NCI-H510A (cell line): ENCODE measurements around the gene MGRN1.
A peak's percentile ranks its signal among the peaks of the same experiment; 100 is the strongest.

Experiments
- DNase-seq: peaks from one replicate; lab custom pipeline; 2025; lab: John Stamatoyannopoulos, UW

The MGRN1 gene

GRCh38 chr16:4604401-4604800, 20.2 kb upstream of the MGRN1 start:
- no peak for DNase-seq

- DNase-seq: no peak
Observed at GRCh38 chr16:4606354-4606753, 18.3 kb upstream of the MGRN1 start.

GRCh38 chr16:4607841-4608703, 16.6 kb upstream of the MGRN1 start:
- DNase-seq: no peak

GRCh38 chr16:4608704-4608980, 16.0 kb upstream of the MGRN1 start:
- no peak for DNase-seq

- no peak for DNase-seq
Observed at GRCh38 chr16:4609200-4610010, 15.2 kb upstream of the MGRN1 start.

- no peak for DNase-seq
Observed at GRCh38 chr16:4610011-4611005, 14.3 kb upstream of the MGRN1 start.

- DNase-seq: no peak
Observed at GRCh38 chr16:4611337-4612021, 13.1 kb upstream of the MGRN1 start.

- no peak for DNase-seq
Observed at GRCh38 chr16:4612474-4612931, 12.1 kb upstream of the MGRN1 start.

- no peak for DNase-seq
Observed at GRCh38 chr16:4612977-4613635, 11.5 kb upstream of the MGRN1 start.

GRCh38 chr16:4613636-4614570, 10.7 kb upstream of the MGRN1 start:
- no peak for DNase-seq

- DNase-seq: peak; percentile 87
Observed at GRCh38 chr16:4614571-4615383, 9.8 kb upstream of the MGRN1 start, which contains the start of gene UBALD1. TSS of gene UBALD1 (minus strand) at chr16:4614888. CDS start at chr16:4614797, 91 bp downstream.

- DNase-seq: no peak
Observed at GRCh38 chr16:4615384-4616046, 9.1 kb upstream of the MGRN1 start.

GRCh38 chr16:4616047-4616811, 8.4 kb upstream of the MGRN1 start:
- peak; percentile 95 for DNase-seq

GRCh38 chr16:4617880-4618279, 6.7 kb upstream of the MGRN1 start:
- no peak for DNase-seq

- DNase-seq: no peak
Observed at GRCh38 chr16:4618645-4619418, 5.8 kb upstream of the MGRN1 start.

- DNase-seq: no peak
Observed at GRCh38 chr16:4623593-4623992, 1.0 kb upstream of the MGRN1 start.
